ENCODE data around the gene EHD3.

The EHD3 gene

DNA sequence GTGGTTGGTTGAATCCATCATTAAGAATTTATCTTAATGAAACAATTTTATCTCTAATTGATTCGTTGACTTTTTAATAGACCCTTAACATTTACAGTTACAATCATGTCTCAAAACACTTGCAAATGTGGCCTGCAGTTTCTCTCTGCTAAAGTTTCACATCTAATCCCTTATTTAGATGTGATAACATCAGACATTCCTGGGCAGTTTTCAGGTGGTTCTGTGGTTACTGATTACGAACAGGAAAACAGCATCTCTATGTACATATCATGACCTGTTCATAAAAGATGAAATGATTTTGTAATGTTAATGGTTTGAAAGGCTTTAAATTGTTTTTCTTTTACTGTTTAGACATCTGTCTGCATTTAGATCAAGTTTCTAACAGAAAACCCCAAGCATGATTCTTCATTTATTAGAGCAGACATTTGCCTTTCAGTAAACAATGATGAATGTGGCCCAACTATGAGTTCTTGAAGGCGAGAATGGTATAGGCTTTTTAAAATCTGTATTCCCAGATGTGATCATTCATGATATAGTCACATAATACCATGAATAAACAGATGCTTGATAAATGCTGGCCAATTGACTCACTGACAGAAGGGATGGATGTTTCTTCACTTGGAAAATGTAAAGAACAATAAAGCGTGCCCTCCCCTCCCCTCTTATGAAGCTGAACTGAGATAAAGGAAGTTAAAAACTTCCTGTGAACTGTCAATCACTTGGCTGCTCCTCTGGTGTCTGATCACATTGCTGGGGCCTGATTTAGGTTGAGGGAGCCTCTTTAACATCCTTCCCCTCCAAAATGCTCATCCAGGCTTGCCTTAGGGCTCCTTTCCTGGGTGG lies 20.1 kb upstream of the EHD3 start:
- no peak for DNase-seq (ENCODE audit: low read depth)

DNA sequence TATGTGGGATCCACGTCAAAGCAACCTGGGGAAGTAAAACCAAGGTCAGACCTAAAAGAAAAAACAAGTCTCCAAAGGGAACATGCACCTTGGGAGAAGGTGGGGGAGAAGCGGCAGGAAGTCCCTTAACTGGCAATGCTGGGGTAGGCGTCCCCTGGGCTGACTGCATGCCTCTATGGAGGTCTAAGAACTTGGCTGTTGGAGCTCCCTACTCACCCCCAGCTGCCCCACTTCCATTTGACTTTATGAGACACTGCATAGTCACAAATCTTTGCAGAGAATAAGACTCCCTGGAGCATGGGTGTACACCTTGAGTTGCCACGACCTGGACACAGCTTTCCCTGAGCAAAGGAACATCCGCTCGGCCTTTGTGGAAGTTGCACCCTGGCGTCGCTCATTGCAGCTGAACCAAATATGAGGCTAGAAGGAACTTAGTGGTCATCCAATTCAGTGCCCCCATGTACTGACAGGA lies 19.5 kb upstream of the EHD3 start:
- no peak for DNase-seq (ENCODE audit: low read depth)

DNA sequence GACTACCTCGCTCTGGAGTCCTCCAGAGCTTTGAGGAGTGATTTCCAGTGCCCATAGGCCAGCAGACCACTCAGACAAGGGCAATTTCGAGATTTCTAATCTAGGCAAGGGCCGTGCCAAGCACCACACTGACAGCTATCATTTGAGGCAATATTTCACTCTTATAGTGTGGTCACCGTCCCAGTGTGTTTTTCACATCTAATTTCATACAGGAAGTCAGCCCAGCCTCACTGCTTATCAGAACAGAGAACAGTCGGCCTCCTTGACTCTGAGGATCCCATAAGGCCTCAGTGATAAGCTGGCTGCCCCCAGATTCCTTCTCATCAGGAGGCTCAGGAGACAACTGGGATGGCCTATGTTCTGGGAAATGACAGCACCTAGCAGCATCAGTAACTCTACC lies 17.2 kb upstream of the EHD3 start:
- DNase-seq (ENCODE audit: low read depth) = no peak

DNA sequence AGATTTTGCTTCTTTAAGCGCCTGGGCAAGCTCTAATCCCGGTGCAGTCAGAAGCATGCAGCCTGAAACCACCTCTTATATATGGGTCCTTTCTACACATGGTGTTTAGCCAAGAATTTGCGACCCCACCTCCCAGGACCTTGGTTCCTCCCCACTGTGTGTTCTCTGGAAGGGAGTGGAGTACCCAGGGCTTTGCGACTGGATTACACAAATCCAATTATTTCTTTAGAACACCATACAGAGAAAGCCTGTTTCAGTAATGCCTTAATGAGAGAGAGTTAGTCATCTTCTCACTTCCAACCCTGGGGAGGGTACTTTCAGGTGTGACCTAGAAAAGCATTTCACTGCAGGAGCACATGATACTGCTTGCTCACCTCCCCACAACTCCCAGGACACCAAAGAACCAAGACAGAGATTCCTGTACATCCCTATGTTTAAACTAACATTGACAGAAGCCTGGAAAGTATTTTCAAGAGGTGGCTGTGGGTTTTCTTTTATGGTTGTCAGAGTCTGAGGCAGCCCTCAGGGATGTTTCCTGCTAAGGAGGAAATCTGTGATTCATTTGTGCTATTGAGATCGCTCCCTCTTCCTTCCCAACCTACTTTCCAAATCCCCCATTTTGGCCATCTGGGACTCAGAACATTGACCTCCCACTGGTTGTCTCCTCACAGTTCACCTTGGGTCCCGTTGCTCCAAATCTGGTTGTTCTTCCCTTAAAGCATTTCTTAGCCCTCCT lies 16.3 kb upstream of the EHD3 start, which contains the start of gene CAPN14:
CAPN14 (minus strand) TSS at position 51 of the 736 bp plus-strand sequence. CDS start 12,068 bp downstream, outside the sequence.
- no peak for DNase-seq (ENCODE audit: low read depth)

DNA sequence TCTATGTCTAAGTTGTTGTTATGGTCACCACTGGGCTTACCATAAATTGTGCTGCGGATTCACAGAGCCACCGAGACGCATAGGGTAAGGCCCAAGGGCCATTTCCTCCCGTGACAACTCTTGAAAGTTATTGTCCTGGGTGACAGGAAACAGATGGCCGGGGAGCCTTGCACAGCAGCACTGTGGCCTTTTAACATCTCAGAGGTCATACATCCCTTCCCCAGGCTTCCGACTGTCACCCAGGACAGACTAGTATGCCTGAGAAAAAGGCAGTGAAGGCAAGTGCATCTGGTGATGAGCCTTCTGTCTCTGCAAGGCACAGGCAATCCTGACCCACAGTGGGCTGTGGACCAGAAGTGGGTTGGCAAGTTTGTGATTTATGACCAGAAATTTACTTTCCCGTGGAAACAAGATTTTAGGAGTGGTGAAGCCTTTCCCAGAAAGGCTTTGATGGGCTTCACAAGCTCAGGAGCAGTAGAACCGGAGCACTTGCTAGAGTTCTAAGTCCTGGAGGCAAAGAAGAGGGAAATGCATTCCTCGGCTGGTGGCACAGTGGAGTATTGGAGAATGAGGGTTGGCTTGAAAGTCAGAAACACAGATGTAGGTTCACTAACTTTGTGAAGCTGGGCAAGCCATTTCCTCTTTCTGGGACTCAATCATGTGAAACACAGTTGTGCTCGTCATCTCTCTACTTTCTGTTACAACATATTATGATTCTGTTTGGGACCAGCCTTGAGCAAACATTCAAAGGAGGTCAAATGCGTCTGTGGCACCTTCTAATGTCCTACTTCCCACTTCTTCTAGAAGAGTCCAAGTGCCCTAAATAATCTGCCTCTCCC lies 14.6 kb upstream of the EHD3 start:
- no peak for DNase-seq (ENCODE audit: low read depth)

DNA sequence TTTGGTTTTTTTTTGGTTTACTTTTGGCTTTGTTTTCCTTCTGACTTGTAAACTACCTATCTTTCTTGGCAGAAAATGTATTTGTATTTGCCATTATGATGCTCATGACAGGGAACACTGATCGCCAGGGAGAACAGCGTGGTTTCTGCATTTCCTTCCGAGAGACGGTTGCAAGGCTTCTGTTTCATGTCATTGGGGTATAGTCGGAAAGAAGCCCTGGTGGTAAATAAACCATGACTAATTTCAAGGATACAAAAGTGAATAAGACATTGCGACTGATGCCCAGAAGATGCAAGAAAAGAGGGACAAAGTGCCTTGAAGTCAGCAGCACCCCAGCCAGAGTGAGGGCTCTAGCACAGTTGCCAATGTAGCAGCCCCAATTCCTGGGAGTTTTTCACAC lies 12.4 kb upstream of the EHD3 start:
- no peak for DNase-seq (ENCODE audit: low read depth)

DNA sequence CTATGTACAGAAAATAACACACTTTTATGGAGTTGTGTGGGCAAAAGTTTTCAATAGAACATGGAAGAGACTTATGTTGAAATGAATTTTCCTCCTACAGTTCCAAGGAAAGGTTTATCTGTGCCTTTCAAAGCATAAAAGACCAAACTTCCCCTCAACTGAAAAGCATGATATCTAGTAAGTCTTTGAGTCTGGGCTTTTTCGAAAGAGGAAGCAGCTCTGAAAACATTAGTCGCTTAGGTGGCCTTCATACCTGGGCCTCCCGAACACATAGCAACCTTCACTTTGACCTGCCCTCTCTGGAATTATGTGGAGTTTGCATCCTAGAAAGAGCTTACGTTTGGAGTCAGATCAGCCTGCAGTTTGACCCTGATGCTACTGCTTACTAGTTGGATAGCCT lies 11.9 kb upstream of the EHD3 start:
- DNase-seq (ENCODE audit: low read depth) = no peak

DNA sequence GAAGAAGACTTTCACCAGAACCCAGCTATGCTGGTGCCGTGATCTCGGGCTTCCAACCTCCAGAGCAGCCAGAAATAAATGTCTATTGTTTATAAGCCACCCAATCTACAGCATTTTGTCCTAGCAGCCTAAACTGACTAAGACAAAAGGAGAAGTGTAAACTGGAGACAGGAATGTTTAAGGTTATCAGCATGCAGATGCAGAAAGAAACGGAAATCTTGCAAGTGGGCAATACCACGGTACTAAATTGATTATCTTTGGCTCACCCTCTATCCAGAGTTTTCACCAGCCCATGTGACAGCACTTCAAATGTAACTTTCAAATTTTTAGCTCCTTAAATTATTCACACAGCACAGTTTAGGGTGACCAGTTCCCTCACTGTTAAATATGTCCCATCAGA lies 10.9 kb upstream of the EHD3 start:
- DNase-seq (ENCODE audit: low read depth) = no peak

DNA sequence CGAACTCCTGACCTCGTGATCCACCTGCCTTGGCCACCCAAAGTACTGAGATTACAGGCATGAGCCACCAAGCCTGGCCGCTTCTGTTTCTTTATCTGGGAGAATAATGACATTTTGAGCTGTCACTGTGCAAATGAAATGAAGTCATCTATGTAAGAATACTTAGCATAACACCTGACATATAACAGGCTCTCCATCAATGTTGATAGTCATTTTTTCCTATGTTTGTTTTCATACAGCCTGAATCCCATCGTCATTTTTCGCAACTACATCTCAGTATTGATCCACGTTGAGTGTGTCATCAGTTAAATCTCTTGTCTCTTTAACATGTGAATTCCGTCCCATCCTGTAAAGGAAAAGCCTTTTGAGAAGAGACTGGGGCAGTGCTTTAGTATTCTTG lies 10.2 kb upstream of the EHD3 start:
- no peak for DNase-seq (ENCODE audit: low read depth)

DNA sequence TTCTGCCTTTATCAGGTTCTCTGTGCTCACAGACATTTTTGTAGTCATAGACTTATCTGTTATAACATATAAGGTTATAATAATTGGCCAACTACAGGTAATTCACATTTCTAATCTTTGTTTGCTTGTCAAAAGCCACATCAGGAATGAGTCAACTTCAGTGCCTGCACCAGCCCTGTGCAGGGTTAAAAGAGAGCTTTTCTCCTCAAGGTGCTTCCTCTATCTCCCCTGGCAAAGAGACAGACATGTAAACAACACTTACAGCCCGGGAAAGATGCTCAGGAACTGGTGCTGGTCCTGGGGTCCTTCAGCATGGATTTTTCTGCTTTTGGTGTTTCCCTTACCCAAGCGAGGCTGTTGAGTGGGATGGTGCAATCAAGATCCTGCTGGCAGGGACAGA lies 7.7 kb upstream of the EHD3 start:
- DNase-seq (ENCODE audit: low read depth) = no peak

DNA sequence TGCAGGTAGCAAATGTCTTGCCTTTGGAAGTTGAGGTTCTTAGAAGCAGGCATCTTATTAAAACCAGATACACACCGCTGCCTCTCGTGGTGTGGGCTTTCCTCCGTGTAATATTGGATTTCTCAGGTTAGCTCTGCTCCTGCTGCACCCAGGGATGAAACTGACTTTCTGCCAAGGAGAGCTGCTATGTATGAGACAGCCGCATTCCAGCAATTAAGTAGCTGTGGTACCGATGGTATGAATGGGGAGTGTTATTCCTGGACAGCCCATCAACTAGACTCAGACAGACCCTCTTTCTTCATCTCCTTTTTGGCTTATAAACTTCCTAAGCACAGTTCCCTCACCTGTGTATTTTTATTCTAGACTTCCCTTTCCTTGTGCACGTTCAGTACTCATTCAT lies 6.8 kb upstream of the EHD3 start:
- no peak for DNase-seq (ENCODE audit: low read depth)

DNA sequence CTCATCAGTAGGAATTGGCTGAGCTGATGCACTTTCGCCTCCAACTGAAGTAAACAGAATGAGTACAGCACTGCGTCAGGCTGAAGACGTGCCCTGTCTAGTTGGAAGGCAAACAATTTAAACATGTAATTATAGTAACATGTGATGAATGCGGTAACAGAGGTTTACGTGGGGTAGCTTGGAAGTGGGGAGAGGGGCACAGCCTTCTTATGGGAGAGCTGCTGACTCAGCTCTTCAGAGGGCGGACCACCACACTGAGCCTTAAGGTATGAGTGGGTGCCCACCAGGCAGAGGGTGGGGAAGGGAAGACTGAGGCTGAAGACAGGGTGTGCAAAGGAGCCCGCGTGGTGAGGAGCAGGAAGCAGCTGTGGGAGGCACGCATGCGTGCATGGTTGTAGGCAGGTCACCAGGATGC lies 6.2 kb upstream of the EHD3 start:
- no peak for DNase-seq (ENCODE audit: low read depth)

DNA sequence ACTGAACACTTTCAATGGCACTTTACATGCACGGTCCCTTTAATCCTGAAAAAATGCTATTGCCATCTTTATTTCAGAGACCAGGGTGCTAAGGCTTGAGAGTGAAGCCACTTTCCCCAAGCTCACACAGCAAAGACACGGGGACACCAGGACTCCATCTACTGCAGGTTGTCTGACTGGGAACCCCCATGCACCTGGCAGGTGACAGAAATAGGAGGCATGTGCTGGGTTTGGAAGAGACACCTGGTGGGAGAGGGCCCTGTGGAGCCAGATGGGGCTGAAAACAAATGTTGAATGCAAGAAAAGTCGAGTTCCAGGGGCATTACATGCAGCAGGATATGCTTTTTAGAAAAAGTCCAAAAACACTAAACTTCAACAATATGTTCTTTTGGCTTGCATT lies 5.2 kb upstream of the EHD3 start:
- DNase-seq (ENCODE audit: low read depth) = no peak

DNA sequence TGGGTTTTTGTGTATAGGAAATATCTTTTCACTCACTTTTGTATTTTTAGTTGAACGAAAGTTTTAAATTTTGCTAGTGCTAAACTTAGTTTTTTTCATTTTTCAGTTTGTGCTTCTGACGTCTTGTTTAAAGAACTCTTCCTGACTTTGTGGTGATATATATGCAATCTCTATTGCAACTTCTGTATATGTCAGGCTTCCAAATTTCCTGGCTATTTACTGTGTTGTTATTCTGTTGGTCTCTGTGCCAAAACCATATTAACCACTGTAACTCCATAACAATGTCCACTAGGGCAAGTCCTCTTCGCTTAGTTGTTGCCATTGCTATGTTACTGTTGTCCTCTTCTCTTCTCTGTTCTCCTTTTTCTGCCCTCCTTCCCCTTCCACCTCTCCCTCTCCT lies 3.2 kb upstream of the EHD3 start:
- no peak for DNase-seq (ENCODE audit: low read depth)

DNA sequence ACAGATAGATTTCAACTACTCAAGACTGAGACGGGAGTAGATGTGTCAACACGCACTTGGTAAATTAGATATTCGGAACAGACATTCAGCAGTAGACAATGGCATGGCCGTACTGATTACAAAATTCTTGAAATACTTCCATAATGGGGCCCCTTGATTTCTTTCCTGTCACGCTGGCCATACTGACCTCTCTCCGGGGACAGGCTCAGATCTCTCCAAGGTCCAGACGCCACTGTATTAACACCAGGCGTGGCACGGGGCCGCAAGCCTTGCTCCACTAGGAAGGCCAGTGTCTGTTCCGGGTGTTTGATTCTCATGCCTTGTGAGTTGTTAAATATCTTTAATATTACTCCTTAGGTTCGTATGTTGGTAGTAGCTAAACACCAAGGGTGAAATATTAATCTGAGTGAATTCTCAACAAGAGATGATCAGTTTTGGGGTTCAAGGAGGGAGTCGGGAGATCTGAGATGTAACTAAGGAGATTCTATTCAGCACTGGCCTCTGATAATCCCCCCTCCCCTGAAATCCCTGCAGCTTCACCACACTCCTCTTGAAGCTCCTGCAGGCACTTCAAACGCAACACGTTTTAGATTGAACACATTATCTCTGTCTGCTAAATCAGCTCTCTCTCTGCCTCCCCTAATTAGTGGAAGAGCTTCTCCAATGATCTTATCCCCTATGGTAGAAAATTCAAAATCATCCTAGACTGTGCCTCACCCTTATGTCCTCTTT lies 2.2 kb upstream of the EHD3 start:
- no peak for DNase-seq (ENCODE audit: low read depth)

DNA sequence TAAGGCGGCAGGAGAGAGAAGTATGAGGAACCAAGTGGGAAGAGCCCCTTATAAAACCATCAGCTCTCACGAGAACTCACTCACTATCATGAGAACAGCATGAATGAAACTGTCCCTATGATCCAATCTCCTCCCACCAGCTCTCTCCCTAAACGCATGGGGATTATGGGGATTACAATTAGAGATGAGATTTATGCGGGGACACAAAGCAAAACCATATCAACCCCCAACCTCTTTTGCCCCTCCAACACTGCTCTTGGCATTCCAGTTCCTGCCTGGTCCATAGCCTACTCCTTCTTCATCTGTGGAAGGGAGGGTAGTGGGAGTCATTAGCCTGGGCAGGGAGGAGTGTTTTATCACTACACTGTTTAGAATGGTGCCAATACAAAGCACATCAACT lies 1.4 kb upstream of the EHD3 start:
- DNase-seq (ENCODE audit: low read depth) = no peak

DNA sequence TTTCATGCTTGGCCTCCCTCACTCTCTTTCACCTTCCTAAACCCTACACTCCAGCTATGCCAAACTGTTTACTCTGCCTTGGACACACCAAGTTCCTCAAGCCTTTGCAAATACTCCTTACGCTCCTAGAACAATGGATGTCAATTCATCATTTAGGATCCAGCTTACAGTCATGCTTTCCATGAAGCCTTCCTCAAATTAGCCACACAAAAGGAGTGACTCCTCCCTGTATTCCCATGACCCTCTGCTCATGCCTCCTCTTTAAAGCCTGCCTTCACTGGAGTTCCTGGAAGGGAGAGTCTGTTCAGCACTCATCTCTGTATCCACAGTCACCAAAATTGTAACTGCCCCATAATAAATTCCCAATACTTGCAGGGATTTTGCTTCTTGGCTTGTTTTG lies 721 bp upstream of the EHD3 start:
- no peak for DNase-seq (ENCODE audit: low read depth)

DNA sequence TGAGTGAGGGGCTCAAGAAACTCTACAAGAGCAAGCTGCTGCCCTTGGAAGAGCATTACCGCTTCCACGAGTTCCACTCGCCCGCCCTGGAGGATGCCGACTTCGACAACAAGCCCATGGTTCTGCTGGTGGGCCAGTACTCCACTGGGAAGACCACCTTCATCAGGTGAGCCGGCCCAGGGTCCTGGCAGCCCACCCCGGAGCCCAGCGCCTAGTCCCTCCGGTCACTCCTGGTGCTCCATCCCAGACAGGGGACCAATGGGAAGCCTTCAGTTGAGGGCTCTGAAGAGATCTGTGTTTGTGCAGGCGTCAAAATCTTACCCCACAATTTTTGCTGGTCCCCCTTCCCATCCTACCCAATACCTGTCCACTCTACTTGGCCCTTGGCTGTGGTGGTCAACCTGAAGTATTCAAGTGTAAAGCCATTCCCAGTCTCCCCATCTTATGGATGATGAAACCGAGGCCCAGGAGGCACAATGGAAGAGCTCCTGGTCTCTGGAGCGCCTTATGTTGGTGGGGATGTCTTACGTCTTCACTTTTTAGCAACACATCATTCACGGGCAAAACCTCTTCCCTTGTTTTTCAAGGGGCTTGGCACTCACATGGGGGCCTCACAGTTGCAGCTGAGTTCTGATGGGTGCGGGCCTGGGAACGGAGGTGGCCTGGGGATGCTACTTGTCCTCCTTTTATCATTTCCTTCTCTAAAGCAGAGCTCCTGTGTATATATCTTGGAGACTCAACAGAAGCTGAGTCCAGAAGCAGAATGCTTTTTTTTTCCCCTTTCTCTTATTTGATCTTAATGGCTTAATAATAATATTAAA lies 941 bp downstream of the EHD3 start:
- DNase-seq (ENCODE audit: low read depth) = no peak

DNA sequence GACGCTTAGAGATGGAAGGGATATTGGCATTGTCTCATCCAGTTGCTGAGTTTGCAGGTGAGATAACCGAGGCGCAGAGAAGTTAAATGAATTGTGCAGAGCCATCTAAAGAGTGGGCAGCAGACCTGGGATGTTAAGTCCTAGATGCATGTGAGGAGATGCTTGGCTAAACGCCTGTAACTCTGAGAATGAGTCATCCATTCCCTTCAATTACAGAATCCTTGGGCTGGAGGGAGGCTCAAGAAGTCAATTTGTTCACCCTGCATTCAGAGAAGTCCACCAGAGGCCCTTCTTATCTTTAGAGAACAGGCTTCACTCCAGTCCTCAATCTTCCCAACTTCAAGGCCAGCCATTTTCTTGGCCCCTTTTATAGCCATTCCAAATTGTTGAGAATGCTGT lies 1.6 kb downstream of the EHD3 start:
- peak; percentile 75 for DNase-seq (ENCODE audit: low read depth)

DNA sequence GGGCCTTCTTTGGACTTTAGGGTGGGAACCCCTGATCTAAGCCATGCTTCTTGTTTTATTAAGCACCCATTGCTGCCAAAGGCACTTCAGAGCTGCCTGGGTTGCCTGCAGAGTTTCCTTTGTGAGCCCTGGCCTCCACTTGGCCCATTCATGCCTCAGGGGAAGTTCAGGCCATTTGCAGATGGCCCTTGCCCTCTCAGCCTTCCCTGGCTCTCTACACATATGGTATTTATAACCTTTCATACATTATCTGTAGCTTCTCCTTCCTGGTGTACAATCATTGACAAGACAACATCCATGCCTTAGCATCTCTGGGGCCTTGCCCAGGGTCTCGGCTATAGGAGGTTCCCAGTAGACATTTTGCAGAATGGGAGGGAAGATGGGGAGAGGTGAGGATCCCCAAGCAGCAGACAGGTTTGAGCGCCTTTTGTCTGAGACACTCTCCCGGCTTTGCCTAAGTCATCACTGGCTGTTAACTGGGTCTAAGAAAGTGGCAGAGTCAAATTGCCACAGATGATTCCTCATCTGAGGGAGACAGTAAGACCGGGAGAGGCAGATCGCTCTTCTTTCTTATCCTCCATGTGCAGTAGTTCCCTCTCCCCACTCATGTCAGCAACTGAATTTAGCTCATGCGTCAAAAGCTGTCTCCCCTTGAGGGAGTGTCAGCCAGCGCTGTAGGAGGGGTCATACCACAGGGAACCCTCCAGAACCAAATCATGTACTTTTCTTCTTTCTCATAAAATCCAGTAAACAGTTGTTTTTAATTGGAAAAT lies 2.7 kb downstream of the EHD3 start:
- DNase-seq (ENCODE audit: low read depth) = no peak
